ENCODE measurements around the gene TXNDC11.
A peak's percentile ranks its signal among the peaks of the same experiment; 100 is the strongest.

The TXNDC11 gene

DNA sequence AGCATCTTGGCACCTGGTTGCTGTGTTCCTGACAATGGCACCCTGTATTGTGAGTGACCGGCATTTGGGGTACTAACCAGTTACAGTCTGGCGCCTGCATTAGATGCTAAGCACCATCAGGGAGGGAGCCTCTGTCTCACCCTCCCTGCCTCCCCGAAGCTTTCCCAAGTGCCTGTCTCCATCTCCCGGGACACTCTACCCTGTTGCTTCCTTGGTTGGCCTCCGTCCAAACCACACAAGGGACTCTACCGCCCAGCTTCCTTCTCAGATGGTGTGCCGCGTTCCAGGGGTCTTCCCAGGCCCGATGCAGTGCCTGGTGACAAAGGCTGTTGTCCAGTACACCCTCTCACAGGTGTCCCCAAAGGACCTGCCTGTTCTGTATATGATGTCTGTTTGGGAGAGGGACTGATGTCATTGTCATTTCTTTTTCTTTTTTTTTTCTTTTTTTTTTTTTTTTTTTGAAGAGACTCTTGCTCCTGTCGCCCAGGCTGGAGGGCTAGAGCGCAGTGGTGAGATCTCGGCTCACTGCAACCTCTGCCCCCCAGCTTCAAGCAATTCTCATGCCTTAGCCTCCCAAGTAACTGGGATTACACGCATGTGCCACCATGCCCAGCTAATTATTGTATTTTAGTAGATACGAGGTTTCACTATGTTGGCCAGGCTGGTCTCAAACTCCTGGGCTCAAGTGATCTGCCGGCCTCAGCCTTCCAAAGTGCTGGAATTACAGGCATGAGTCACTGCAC is 67.7 kb downstream of the TXNDC11 start:
- TF ChIP-seq, protein P1, sequence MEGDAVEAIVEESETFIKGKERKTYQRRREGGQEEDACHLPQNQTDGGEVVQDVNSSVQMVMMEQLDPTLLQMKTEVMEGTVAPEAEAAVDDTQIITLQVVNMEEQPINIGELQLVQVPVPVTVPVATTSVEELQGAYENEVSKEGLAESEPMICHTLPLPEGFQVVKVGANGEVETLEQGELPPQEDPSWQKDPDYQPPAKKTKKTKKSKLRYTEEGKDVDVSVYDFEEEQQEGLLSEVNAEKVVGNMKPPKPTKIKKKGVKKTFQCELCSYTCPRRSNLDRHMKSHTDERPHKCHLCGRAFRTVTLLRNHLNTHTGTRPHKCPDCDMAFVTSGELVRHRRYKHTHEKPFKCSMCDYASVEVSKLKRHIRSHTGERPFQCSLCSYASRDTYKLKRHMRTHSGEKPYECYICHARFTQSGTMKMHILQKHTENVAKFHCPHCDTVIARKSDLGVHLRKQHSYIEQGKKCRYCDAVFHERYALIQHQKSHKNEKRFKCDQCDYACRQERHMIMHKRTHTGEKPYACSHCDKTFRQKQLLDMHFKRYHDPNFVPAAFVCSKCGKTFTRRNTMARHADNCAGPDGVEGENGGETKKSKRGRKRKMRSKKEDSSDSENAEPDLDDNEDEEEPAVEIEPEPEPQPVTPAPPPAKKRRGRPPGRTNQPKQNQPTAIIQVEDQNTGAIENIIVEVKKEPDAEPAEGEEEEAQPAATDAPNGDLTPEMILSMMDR (IDR thresholded peaks at IDR 0.05): no peak
- peak overlapping the region; percentile 56 to 94 for H3K27ac ChIP-seq
- no peak overlapping the region for H3K4me3 ChIP-seq
- DNase-seq (ENCODE audit: low spot score): no peak

DNA sequence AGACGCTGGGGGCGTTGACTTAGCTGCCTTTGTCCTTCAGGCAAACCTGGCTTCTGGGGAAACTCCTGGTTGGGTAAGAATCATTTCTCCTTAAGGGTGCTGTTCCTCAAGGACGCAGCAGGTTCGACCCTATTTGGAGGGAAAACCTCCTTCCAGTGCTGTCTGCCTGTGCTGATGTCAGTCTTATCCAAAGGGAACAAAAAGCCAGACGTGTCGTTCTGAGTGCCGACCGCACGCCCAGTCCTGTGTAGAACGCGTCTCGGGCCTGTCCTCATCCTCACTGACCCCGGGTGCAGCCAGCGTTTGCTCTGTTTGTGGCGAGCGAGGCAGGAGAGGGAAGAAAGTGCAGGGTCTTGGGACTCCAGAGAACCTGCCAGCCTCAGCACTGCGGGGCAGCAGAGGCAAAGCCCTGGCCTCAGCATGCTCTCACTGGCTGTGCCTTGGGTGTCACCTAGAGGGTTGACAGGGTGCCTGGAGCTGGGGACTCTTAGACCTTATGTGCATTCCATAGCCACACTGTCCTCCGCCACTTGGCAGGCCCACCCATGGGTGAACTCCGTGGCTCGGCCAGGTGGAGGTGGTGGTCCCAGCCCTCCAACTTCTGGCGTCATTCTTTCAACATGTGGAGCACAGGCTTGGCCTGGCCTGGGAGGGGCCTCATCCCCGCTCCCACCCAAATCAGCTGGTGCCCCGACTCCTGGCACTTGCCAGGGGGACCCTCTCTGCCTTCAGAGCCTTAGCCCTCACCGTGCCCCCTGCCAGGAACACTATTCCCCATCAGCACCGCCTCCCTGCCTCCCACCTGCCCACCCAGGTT is 68.4 kb downstream of the TXNDC11 start:
- H3K27ac ChIP-seq: peak overlapping the region; percentile 56 to 94

DNA sequence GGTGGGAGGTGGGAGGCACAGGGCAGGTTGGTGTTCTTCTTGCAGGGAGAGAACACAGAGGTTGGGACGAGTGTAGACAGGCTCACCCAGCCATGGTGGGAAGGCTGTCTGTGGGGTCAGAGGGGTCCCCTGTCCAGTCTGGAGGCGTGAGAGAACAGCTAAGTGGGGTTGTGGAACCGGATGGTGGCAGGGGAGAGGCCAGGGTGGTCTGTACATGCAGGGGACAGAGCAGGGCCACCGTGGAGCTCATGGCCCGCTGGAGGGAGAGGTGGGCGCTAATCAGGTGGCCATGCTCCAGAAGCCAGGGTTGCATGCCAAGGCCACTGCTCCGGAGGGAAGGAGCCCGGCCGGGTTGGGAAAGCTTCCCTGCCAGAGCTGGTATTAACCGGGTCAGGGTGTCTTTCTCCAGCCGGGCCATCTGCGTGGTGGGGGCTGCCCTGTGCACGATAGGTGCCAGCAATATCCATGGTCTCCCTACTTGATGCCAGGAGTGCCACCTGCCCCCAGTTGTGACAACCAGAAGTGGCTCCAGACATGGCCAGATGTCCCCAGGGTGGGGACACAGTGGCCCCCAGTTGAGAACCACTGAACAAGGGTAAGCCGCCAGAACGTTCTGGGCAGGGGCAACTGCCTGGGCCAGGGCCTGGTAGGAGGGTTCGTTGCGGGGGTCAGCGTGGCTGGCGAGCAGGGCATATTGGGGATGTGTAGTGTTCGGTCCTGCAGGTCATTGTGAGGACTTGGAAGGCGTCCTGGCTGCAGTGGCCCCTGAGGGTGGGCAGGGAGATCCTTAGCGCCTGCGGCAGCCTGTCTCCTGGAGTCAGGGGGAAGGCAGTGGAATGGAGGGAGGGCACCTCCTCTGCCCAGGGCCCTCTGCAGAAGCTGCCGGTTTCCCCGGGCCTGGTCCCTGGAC is 69.3 kb downstream of the TXNDC11 start:
- Histone ChIP-seq H3K27ac (peak overlapping the region; percentile 15 to 94), H3K4me3 (peak overlapping the region; percentile 34)
- DNase-seq (ENCODE audit: low spot score): no peak
- TF ChIP-seq, protein P1 (IDR thresholded peaks at IDR 0.05): no peak

More for the DNA sequence above, 68.4 kb downstream of the TXNDC11 start:
- H3K4me3 ChIP-seq: no peak overlapping the region
- TF ChIP-seq, protein P1 (IDR thresholded peaks at IDR 0.05): no peak
- no peak for DNase-seq (ENCODE audit: low spot score)

DNA sequence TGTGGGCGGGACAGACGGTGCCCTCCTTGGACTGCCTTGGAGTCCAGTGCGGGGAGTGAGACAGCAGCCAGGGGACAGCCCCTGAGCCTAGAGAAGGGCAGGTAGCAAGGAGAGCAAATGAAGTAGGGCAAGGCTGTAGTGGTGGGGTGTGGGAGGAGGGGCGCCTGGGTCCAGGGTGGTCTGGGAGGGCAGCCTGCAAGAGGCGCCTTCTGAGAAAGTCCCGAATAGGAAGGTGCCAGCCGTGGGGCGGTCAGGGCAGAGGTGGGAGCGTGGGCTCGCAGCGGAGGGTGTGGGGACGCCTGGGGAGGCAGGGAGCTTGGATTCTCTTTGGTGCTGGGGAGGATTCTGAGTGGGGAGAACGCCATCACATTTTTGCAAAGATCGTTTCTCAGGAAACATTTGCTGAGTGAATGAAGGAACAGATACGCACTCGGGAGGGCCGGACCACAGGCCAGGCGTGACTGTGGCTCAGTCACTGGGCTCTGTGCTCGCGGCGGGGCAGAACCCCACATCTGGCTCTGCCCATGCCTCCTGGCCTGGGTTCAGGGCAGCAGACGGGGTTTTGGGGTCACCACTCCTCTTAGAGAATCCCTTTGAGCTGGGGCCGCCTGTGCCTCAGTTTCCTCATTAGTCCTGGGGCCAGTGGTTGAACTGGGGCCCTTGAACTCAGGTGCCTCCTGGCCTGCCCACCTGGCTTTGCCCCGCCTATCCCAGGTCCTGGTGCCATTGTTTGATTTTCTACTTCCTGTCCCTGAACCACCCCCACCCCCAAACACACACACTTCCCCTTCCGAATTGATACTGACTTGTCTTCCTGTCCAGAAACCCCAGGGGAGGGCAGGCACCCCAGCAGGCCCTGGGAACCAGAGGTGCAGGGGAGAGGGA is 70.2 kb downstream of the TXNDC11 start:
- H3K4me3 ChIP-seq: peak overlapping the region; percentile 34
- DNase-seq (ENCODE audit: low spot score): no peak
- TF ChIP-seq, protein P1 (IDR thresholded peaks at IDR 0.05): no peak
- H3K27ac ChIP-seq: peak overlapping the region; percentile 15 to 94

DNA sequence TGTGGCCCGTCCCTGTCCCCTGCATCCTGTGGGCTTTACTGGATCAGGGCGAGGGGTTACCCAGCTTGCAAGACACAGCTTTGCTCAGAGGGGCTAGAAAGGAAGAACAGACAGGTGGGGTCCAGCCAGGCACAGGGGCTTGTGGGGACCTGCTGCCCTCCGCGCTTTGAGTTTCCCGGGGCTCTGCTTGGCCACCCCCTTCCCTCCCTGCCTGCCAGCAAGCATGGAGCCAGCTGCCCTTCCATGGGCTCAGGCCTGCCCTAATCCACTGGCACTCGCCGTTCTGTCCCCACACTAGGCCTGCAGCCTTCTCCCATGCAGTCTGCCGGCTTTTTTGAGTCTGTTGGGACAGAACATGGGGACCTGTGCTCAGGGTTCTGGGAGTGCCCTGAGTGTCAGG is 71.0 kb downstream of the TXNDC11 start:
- Histone ChIP-seq H3K27ac (peak overlapping the region; percentile 18 to 94), H3K4me3 (no peak overlapping the region)
- TF ChIP-seq, protein P1 (IDR thresholded peaks at IDR 0.05): no peak
- no peak for DNase-seq (ENCODE audit: low spot score)

DNA sequence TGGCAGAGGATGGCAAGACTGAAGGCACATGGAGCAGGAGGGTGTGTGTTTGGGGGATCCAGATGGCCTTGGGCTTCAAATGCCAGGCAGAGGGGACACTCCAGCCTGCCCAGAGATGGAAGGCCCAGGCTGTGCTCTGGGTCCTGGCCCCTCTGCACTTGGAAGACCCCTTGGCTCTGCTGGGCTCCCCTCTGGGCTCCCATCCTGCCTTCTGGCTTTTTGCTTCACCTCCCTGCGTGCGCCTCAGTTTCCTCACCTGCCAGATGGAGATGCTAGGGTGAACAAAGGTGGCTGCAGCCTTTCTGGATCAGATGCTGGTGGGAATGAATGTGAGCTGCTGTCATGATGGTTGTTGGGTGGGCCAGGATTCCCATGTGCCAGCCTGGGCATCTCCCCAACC is 71.4 kb downstream of the TXNDC11 start:
- peak overlapping the region; percentile 18 to 94 for H3K27ac ChIP-seq
- TF ChIP-seq, protein P1 (IDR thresholded peaks at IDR 0.05): no peak
- DNase-seq (ENCODE audit: low spot score): no peak
- no peak overlapping the region for H3K4me3 ChIP-seq

Measured in coronary artery (tissue), 2 donors.